Stimulated activated CD8-positive, alpha-beta memory T cell treated with anti-CD3 and anti-CD28 coated beads, Interleukin-15, amount 100 ng/mL, for 4 hours (primary cell): ENCODE results near the gene RFPL3.
"Not testable (repeated sequence)": the region's sequence is repeated elsewhere in the genome, so short reads cannot be mapped to it uniquely, and the experiment has no call there.

Source experiments
- DNase-seq, 2 donors: peaks; one replicate each; pipeline ENCODE4 v3.0.0-alpha.2; 2020; ENCODE audit warnings: low read depth in 2 of 2

Gene RFPL3

DNA sequence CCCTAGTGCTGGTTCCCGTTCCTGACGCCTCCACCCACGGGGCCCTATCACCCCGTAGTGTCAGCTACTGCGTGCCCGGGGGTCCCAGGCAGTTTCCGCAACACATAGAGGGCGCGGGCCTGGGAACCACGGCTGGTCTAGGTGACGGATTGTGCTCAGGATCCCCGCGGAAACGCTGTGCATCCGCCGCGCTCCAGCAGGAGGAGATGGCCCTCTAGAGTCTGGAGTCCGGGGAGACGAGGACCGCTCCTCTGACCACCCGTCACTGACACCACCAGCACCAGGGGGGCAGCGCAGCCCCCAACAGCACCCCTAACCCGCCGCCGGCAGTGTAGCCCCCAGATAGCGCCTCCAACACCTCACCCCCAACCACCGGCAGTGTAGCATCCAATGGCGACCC, 4.4 kb upstream of the RFPL3 start:
- DNase-seq: no peak

DNA sequence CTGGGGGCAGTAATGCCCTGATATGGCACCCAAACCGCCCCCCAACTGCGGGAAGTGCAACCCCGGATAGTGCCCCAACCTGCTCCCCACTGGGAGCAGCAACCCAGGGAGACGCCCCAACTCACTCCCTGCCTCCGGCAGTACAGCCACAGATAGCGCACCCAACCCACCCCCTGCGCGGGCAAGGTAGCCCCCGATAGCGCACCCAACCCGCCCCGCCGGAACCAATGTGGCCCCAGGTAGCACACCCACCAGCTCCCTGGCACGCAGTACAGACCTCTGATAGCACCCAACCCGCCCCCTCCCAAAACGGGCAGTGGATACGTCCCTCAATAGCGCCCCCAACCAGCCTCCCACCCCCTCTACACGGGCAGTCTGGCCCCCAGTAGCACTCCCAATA, 3.8 kb upstream of the RFPL3 start:
- no peak for DNase-seq

DNA sequence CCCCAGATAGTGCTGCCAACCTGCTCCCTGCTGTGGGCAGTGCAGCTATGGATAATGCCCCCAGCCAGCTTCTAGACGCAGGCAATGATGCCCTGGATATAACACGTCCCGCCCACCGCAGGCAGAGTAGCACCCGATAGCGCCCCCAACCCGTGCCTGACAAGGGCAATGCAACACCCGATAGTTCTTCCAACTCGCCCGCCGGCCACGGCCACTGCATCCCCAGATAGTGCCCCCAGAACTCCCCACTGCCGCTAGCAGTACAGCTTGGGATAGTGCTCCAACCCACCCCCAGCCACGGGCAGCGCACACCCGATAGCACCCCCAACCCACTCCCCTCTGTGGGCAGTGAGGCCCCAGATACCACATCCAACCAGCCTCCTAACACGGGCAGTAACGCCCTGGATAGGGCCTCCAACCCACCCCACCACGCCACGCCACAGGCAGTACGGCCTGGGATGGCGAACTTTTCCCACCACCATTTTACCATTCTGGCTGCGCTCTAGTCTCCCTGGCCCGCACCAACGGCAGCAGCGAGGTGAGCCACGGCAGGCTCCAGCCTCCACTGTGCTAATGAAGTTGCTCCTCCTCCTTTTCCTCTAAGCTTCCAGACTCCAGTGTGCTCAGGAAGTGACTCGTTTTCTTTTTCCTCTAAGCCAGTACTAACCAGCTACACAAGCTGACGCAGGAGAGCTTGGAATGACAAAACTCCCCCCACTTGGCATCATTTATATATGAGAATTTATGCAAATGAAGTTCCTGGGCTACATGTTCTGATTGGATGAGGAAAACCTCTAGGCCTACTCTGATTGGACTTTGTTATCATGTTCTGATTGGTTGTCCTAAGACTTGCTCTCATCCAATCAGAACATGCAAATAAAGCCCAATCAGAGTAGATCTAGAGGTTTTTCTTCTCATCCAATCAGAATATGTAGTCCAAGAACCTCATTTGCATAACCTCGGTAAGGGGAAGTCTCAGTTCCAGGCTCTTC, 3.0 kb upstream of the RFPL3 start:
- DNase-seq: no peak

DNA sequence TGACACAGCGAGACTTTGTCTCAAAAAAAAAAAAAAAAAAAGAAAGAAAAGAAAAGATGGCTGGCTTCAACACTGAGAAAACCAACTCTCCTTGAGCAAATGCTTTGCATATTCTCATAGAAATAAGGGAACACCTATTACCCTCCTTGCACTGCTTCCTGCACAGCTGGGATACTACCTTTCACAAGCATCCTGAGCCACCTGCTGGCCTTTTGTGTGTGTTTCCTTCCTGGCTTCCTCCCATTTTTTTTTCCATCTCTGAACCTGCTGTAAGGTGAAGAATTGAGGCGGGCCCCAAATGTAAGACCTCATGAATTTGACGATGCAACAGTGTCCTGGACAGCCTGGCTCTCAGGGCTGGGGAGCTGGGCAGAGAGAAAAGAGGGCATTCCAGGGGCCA, 1.9 kb upstream of the RFPL3 start:
- DNase-seq: no peak

DNA sequence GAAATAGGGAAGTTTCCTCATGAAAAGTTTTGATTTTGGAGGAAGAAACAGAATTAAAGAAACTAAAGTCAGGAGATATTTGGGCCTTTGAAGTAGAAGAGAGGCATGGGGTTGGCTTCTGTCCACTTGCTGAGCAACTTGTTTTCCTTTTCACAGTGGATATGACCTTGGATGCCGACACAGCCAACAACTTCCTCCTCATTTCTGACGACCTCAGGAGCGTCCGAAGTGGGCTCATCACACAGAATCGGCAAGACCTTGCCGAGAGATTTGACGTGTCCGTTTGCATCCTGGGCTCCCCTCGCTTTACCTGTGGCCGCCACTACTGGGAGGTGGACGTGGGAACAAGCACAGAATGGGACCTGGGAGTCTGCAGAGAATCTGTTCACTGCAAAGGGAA, 2.4 kb downstream of the RFPL3 start:
- DNase-seq: not testable (repeated sequence)

DNA sequence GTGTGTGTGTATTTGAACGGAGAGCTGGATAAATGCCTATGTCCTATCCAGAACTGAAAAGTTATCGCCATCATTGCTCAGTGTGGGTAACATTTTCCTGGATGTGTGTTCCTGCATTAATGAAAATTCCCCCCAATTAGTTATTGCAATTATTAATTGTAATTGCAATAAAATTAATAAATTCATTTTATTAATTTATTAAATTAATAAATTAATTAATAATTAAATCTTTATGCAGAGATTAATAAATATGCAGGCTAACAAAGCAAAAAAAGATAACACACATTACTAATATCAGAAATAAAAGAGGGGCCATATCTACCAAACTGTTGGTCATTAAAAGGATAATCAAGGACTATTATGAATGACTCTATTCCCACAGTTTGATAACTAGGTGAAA, 3.6 kb downstream of the RFPL3 start:
- DNase-seq: no peak

DNA sequence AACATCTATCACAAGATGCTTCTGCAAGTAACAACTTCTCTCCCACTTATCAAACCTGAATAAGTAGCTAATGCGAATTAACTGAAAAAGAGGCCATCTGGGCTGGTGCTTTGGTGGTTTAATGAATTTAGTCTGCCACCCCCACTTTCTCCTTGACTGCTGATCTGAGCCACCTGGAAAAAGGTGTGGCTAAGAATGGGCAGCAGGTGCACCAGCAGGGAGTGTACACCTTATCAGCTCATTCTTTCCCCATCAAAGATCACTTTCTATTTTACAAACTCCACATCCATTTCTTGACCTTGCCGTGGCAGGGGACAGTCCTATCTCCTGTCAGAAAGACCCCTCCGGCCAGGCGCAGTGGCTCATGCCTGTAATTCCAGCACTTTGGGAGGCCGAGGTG, 6.5 kb downstream of the RFPL3 start:
- no peak for DNase-seq

DNA sequence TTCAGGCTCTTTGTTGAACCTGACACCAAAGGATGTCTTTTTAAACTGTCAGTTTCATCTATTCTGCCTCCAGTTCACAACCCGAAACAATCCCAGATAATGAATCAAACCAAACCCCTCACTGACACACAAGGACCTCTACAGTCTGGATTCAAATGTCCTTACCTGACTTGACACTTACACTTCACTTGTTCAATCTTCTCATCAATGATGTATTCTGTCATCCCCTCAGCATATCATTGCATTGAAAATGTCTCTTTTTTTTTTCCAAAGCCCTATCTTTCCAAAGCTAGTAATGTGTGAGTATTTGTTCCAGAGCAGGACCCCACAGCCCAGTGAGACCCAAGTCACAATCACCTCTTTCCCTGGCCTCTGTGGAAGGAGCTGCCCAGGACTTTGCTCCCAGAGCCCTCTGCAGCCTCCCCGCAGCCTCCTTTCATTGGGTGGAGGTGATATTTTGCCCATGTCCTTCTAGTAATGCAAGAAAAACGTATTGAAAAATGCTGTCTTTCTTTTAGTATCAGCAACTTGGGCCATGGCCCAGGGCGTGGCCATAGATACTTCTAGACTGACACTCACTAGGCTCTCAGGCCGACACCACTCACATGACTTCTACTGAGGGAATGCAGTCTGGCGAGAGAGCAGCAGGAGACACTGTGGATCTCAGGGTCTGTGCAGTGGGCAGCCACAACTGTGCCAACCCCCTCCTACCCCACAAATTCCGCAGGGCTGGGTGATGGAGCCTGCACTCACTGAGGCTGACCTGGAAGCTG, 18.2 kb downstream of the RFPL3 start:
- no peak for DNase-seq

DNA sequence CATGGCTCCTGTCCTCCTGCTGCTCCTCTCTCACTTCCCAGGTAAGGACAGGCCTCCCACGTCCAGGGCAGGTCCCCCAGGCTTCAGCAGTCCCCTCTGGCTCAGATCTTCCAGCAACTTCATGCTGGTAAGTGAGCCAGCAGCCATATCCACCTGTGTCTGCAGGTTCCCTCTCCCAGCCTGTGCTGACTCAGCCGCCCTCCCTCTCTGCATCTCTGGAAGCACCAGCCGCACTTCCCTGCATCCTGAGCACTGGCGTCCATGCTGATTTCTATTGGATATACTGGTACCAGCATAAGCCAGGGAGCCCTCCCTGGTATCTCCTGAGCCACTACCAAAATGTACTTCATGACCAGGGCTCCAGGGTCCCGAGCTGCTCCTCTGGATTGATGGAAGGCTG, 19.0 kb downstream of the RFPL3 start:
- DNase-seq: no peak

DNA sequence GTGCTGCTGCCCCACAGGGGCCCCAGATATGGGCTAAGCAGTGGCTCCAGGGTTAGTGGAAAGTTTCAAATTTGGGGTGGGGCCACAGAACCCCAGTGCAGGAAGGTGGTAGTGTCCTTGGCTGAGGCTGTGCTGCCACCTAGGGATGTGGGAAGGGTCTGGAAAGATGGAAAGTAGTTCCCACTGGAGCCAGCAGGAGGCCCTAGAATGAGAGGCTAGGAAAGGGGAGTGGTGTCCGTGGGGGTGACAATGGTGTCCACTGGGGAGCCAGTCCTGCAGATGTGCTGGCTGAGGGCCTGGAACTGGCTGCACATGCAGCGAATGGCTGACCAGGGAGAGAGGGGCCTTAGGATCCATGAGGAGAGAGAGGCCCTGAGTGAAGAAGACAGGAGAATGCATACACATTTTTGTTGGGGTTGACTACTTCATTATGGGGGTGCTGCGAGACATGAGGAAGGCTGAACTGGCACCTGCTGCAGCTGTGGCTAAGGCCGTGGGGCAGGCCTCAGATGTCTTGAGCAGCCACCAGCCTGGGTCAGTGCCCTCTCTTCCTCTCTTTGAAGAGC, 21.1 kb downstream of the RFPL3 start:
- no peak for DNase-seq

DNA sequence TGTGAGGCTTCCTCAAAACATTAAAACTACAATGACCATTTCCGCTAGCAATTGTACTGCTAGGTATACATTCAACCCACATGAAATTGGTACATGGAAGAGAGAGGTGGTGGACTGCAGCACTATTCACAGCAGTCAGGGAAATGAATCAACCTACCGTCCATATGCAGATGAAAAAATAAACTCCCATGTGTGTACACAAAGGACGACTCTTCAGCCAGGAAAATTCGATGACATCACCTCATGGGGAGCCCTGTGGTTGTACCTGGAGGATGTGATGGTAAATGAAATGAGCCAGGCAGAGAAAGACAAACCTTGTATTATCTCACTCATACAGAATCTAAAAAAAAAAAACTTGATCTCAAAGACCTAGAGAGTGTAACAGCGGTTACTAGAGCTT, 23.3 kb downstream of the RFPL3 start:
- DNase-seq: no peak

DNA sequence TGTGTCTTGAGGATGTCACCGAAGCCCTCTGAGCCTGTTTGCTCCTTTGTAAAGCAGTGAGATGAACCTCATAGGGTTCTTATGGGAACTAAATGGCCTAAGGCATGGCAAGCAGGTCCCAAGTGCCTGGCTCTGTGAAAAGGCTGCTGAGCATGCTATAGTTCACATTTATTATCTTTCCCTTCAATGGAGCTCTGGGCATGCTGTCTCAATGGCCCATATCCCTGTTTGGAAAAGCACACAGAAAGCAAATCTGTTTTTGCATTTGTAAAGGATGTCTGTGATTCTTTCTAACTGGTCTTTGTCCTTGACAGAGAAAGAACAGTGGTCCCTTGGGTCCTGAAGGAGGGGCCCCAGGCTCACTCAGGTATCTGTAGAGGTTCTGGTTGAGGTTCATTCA, 28.0 kb downstream of the RFPL3 start:
- DNase-seq: no peak

DNA sequence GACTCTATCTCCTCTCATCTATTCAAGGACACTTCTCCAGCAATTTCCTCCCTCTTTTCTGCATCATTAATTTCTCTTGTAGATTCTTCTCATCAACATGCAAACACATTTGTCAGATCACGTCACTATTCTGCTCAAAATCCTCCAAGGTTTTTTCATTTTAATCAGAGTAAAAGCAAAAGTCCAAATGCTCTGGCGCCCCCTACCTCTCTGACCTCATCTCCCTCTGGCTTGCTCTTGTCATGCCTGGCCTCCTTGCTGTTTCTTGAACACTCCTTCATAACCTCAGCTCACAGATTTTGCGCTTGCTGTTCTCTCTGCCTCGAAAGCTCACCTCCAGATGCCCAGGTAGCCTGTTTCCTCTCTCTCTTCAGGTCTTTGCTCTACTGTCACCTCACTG, 32.0 kb downstream of the RFPL3 start:
- no peak for DNase-seq

DNA sequence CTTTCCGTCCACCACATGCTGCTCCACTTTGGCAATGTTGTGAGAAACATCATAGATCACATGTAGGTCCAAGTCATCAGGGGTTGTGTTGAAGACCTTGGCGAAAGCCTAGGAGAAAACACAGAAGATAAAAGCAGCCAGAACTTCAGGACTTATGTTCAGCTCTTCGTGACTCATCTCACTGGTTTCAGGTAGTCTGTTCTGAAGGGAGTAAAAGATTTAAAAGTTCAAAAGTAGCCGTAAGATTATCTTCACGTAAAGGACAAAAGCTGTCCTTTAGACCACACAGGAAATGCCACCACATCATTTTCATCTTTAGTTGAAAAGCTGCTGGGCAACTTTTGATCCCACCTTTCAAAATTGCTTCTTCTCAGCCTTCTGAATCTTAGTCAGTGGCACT, 37.4 kb downstream of the RFPL3 start:
- DNase-seq: no peak

DNA sequence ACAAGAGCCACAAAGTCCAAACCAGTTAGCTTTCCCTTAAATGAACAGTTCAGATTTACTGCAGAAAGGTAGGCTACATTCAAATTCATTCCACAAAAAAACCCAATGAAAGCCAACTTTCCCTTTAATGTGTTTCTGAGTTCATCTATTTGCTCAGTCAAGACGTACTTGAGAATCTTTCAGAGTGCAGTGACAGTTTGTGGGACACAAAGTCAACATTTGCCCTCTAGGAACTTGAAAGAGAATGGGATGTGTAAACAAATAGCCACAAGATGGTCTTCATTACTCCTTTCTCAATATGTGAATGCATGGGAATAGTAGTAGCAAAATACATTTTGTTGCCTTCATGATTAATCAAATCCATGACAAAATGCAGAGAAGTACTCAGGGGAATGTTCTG, 38.6 kb downstream of the RFPL3 start:
- DNase-seq: no peak

DNA sequence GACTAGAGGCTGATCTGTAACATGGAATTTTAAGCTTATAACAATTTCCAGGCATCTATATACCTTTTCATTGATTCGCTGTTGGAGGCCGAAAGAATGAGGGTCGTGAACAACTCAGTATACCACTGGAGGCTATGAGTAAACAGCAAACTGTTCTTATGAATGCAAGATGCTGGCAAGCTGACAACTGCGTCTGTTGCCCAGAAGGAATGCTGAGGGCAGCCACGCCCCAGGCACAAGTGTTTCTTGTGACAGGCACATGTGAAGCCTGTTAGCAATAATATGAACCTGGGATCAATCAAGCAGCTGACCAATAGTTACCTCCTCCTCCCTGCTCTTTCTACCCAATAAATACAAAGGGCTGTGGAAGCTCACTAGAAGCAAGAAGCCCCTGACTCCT, 39.1 kb downstream of the RFPL3 start:
- no peak for DNase-seq

DNA sequence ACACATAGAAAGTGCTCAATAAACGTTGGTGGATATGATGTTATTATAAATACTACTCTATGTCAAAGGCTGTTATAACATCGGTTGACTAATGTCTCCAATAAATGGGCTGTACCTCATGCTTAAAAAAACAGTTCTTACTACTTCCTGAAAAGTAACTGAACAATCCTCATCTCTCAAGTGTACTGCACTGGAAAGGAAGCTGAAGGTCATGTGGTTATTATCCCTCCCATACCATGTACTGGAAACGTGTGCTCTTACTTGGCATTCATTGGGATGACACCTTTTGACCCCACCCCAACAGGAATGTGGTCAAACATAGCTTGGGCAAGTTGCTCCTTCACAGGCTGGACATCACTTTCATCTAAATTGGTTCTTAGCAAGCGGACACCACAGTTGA, 43.8 kb downstream of the RFPL3 start:
- no peak for DNase-seq

DNA sequence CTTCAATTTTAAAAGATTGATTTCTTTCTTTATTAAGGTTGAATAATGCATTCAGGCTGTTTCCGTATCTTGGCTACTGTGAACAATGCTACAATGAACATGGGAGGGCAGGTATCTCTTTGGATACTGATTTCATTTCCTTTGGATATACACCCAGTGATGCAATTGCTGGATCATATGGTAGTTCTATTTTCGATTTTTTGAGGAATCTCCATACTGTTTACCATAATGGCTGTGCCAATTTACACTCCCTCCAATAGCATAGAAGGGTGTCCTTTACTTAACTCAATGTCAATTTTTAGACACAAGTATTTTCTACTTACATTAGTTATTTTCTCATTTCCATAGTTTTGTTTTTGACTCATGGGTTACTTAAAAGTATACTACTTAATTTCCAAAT, 46.4 kb downstream of the RFPL3 start:
- DNase-seq: no peak

DNA sequence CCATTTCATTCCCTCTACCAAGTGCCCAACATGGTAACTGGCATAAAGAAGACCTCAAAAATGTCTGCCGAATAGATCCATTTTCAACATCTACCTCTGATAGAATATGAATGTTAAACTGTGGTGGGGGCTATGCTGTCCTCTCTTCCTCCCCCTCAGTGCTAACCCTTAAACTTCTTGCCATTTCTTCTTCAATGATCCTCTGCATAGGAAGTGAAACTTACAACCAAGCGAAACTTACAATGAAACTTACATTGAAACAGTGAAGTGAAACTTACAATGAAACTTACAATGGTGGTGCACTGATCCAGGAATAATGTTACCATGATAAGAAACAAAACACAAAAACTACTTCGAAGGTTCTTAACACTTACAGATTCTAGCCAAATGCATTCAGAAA, 49.6 kb downstream of the RFPL3 start:
- no peak for DNase-seq

DNA sequence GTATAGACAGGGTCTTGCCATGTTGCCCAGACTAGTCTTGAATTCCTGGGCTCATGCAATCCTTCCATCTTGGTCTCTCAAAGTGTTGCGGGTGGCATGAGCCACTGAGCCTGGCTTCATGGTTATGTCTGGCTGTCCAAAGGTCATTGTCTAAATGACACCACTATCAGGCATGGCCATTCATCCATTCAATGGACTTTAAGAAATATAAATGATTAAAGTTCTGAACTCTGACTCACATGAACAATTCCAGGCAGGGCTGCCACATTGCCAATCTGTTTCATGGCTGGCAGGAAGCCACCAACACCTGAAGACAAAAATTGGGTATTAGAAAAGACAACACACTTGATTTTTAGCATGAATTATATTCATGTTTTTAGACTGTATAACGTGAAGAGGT, 50.3 kb downstream of the RFPL3 start:
- DNase-seq: no peak

DNA sequence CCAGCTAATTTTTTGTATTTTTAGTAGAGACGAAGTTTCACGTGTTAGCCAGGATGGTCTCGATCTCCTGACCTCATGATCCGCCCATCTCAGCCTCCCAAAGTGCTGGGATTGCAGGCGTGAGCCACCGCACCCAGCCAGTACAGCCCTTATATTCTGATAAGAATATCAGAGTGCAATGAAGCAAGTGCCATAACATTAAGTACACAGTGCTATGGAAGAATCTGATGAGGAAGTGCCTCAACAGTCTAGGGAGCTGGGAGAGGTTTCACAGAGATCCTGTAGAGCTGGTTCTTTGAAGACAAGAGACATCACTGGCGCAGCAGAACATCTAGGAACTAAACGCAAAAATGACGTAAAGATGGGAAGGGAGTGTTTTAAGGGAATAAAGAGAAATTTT, 52.3 kb downstream of the RFPL3 start:
- DNase-seq: no peak

DNA sequence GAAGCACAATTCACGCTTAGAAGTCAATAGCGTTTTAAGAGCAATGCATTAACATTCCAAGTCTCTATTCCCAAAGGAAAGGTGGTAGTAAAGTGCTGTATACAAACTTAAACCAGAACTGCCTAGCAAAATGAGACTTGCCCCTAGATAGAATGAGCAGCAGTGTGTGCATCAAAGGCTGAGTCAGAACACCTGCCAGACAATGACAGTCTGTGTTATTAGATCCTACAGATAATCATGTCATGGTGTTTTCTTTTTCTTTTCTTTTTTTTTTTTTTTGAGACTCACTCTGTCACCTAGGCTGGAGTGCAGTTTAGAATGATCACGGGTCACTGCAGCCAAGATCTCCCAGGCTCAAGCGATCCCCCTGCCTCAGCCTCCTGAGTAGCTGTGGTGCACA, 52.8 kb downstream of the RFPL3 start:
- no peak for DNase-seq
